SK-N-SH treated with all-trans-retinoic acid at 6 μM for 48 hours (cell line): ENCODE data around the gene LRRC4C.

ENCODE experiments used
- ARNTL ChIP-seq: fragments of 450-650 bp; formaldehyde crosslinking; IDR thresholded peaks from 2 replicates; pipeline ENCODE4 v1.5.0; 2020; ENCODE audit warnings: low read depth, mild to moderate bottlenecking, moderate library complexity, borderline replicate concordance
- BACH2 ChIP-seq: fragments of 250-450 bp; sonication (Bioruptor Pico); IDR thresholded peaks from 2 replicates; pipeline ENCODE4 v1.9.0; 2021; ENCODE audit warnings: mild to moderate bottlenecking, borderline replicate concordance
- CSDC2 ChIP-seq: fragments of 250-450 bp; sonication (Bioruptor Pico); IDR thresholded peaks from 2 replicates; pipeline ENCODE4 v1.5.0; 2020; ENCODE audit warnings: mild to moderate bottlenecking, moderate library complexity
- GLIS3 ChIP-seq: fragments of 250-450 bp; sonication (Bioruptor Pico); IDR thresholded peaks from 2 replicates; pipeline ENCODE4 v1.5.0; 2020; ENCODE audit warnings: mild to moderate bottlenecking, moderate library complexity
- ISL1 ChIP-seq: fragments of 250-450 bp; sonication (Bioruptor Pico); IDR thresholded peaks from 2 replicates; pipeline ENCODE4 v2.1.2; 2022; ENCODE audit warnings: mild to moderate bottlenecking, moderate library complexity
- PPARA ChIP-seq: fragments of 250-450 bp; sonication (Bioruptor Pico); IDR thresholded peaks from 2 replicates; pipeline ENCODE4 v1.5.0; 2020; ENCODE audit warnings: mild to moderate bottlenecking, borderline replicate concordance
- RARB ChIP-seq: fragments of 250-450 bp; sonication (Bioruptor Pico); IDR thresholded peaks from 2 replicates; pipeline ENCODE4 v1.8.0; 2021; ENCODE audit warnings: mild to moderate bottlenecking, moderate library complexity
- ZC3H10 ChIP-seq: fragments of 250-450 bp; sonication (Bioruptor Pico); IDR thresholded peaks from 2 replicates; pipeline ENCODE4 v1.5.1; 2021; ENCODE audit warnings: mild to moderate bottlenecking, moderate library complexity
- ZFP3 ChIP-seq: fragments of 250-450 bp; sonication (Bioruptor Pico); IDR thresholded peaks from 2 replicates; pipeline ENCODE4 v1.5.0; 2020; ENCODE audit warnings: mild to moderate bottlenecking, moderate library complexity
- ZFP30 ChIP-seq: fragments of 450-650 bp; formaldehyde crosslinking; IDR thresholded peaks from 2 replicates; pipeline ENCODE4 v1.5.0; 2022; ENCODE audit warnings: mild to moderate bottlenecking, moderate library complexity
- ZNF8 ChIP-seq: fragments of 450-650 bp; formaldehyde crosslinking; IDR thresholded peaks from 2 replicates; pipeline ENCODE4 v1.5.0; 2020; ENCODE audit warnings: mild to moderate bottlenecking, moderate library complexity
- TF ChIP-seq, protein P1 (sequence below): fragments of 250-450 bp; sonication (Bioruptor Pico); IDR thresholded peaks from 2 replicates; pipeline ENCODE4 v1.8.0; 2020; ENCODE audit warnings: mild to moderate bottlenecking, moderate library complexity, borderline replicate concordance
- TF ChIP-seq, protein P2 (sequence below): fragments of 250-450 bp; sonication (Bioruptor Pico); IDR thresholded peaks from 2 replicates; pipeline ENCODE4 v1.5.1; 2021; ENCODE audit warnings: mild to moderate bottlenecking, moderate library complexity
- TF ChIP-seq, protein P3 (sequence below): fragments of 250-450 bp; sonication (Bioruptor Pico); IDR thresholded peaks from 2 replicates; pipeline ENCODE4 v1.5.1; 2020; ENCODE audit warnings: low read depth, mild to moderate bottlenecking, moderate library complexity

DNA sequence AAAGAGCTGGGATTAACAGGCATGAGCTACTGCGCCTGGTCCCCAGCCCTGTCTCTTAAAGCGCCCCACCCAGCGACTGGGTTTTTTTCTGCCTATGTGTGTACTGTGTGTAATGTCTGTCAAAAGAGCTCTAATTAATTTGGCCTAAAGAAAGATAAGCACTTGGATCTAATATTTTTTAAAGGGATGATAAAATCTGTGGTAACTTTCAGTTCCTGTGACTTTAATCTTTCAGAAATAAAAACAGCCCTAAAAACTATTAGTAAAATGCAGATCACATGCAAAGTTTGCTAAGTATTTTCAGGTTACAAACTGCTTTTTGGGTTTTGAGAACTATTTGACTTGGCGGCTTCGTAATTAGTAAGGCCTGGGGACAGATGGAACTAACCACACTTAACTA is 1358.7 kb downstream of the LRRC4C start:
- no peak for TF ChIP-seq GLIS3 (CRISPR knock-in tag)
- TF ChIP-seq, protein P1, sequence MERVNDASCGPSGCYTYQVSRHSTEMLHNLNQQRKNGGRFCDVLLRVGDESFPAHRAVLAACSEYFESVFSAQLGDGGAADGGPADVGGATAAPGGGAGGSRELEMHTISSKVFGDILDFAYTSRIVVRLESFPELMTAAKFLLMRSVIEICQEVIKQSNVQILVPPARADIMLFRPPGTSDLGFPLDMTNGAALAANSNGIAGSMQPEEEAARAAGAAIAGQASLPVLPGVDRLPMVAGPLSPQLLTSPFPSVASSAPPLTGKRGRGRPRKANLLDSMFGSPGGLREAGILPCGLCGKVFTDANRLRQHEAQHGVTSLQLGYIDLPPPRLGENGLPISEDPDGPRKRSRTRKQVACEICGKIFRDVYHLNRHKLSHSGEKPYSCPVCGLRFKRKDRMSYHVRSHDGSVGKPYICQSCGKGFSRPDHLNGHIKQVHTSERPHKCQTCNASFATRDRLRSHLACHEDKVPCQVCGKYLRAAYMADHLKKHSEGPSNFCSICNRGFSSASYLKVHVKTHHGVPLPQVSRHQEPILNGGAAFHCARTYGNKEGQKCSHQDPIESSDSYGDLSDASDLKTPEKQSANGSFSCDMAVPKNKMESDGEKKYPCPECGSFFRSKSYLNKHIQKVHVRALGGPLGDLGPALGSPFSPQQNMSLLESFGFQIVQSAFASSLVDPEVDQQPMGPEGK (CRISPR knock-in tag): no peak
- TF ChIP-seq, protein P2, sequence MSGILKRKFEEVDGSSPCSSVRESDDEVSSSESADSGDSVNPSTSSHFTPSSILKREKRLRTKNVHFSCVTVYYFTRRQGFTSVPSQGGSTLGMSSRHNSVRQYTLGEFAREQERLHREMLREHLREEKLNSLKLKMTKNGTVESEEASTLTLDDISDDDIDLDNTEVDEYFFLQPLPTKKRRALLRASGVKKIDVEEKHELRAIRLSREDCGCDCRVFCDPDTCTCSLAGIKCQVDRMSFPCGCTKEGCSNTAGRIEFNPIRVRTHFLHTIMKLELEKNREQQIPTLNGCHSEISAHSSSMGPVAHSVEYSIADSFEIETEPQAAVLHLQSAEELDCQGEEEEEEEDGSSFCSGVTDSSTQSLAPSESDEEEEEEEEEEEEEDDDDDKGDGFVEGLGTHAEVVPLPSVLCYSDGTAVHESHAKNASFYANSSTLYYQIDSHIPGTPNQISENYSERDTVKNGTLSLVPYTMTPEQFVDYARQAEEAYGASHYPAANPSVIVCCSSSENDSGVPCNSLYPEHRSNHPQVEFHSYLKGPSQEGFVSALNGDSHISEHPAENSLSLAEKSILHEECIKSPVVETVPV: no peak
- TF ChIP-seq ZFP3 (CRISPR knock-in tag): no peak
- TF ChIP-seq ISL1: no peak
- TF ChIP-seq, protein P3, sequence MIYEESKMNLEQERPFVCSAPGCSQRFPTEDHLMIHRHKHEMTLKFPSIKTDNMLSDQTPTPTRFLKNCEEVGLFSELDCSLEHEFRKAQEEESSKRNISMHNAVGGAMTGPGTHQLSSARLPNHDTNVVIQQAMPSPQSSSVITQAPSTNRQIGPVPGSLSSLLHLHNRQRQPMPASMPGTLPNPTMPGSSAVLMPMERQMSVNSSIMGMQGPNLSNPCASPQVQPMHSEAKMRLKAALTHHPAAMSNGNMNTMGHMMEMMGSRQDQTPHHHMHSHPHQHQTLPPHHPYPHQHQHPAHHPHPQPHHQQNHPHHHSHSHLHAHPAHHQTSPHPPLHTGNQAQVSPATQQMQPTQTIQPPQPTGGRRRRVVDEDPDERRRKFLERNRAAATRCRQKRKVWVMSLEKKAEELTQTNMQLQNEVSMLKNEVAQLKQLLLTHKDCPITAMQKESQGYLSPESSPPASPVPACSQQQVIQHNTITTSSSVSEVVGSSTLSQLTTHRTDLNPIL (CRISPR knock-in tag): no peak
- TF ChIP-seq ZNF8 (CRISPR knock-in tag): no peak
- TF ChIP-seq RARB (CRISPR knock-in tag): no peak
- no peak for TF ChIP-seq ZFP30 (CRISPR knock-in tag)
- no peak for TF ChIP-seq CSDC2 (CRISPR knock-in tag)
- TF ChIP-seq PPARA (CRISPR knock-in tag): no peak
- no peak for TF ChIP-seq ARNTL (CRISPR knock-in tag)
- no peak for TF ChIP-seq BACH2
- TF ChIP-seq ZC3H10: no peak
